ENCODE results near the gene GPRIN2.

Gene GPRIN2

DNA sequence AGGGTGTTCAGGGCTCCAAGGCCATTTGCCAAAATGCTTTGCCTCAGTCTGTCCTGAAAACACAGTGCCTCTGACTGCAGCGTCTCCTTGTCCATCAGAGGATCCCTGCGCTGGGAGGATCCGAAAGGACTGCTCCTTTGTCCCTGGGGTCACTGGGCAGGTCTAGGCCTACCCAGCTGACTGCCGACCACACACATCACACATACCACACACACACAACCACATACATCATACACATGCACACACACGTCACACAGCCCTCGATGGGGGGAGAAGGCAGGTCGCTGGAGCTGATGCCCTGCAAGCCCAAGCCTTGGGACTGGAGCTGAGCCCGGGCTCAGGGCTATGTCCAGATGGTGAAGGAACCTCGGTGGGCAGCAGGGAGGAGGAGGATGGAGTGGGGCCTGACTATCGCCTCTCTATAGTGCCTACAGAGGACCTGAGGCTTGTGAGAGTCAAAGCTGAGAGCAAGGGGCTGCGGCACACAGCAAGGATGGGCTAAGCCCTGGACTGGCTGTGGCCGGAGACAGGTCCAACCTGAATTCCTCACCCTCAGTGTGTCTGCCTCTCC, 29.1 kb downstream of the GPRIN2 start:
- DNase-seq (ENCODE audit: low read depth in 2 of 2): no peak
- TF ChIP-seq, protein P1, sequence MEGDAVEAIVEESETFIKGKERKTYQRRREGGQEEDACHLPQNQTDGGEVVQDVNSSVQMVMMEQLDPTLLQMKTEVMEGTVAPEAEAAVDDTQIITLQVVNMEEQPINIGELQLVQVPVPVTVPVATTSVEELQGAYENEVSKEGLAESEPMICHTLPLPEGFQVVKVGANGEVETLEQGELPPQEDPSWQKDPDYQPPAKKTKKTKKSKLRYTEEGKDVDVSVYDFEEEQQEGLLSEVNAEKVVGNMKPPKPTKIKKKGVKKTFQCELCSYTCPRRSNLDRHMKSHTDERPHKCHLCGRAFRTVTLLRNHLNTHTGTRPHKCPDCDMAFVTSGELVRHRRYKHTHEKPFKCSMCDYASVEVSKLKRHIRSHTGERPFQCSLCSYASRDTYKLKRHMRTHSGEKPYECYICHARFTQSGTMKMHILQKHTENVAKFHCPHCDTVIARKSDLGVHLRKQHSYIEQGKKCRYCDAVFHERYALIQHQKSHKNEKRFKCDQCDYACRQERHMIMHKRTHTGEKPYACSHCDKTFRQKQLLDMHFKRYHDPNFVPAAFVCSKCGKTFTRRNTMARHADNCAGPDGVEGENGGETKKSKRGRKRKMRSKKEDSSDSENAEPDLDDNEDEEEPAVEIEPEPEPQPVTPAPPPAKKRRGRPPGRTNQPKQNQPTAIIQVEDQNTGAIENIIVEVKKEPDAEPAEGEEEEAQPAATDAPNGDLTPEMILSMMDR (IDR thresholded peaks at IDR 0.05; ENCODE audit: low read depth, low read length): no peak
- no peak overlapping the region for H3K4me3 ChIP-seq (replicated peaks in 1 of 2; ENCODE audit: low read depth in 2 of 2, low read length in 2 of 2)

DNA sequence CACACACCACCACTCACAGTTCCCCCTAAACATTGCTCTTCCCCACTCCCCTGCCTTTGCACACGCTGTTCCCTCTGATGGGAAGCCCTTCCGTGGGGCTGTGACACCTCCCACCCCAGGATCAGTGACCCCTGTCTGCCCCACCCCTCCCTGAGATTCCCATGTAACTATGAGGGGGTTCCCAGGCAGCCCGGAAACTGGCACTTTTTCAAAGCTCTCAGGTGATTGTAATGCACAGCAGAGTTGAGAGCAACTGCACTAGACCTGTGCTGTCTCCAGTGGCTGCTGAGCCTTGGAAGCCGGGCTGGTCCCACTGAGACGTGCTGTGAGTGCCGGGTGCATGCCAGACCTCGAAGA, 29.8 kb downstream of the GPRIN2 start:
- TF ChIP-seq, protein P1 (IDR thresholded peaks at IDR 0.05; ENCODE audit: low read depth, low read length): no peak
- no peak overlapping the region for H3K4me3 ChIP-seq (replicated peaks in 1 of 2; ENCODE audit: low read depth in 2 of 2, low read length in 2 of 2)
- DNase-seq (ENCODE audit: low read depth in 2 of 2): peak; percentile 20 to 22

- TF ChIP-seq, protein P1 (IDR thresholded peaks at IDR 0.05; ENCODE audit: low read depth, low read length): no peak
- DNase-seq (ENCODE audit: low read depth in 2 of 2): no peak
- no peak overlapping the region for H3K4me3 ChIP-seq (replicated peaks in 1 of 2; ENCODE audit: low read depth in 2 of 2, low read length in 2 of 2)
These were observed 30.4 kb downstream of the GPRIN2 start for GRCh38 chr10:46525824-46526681.

DNA sequence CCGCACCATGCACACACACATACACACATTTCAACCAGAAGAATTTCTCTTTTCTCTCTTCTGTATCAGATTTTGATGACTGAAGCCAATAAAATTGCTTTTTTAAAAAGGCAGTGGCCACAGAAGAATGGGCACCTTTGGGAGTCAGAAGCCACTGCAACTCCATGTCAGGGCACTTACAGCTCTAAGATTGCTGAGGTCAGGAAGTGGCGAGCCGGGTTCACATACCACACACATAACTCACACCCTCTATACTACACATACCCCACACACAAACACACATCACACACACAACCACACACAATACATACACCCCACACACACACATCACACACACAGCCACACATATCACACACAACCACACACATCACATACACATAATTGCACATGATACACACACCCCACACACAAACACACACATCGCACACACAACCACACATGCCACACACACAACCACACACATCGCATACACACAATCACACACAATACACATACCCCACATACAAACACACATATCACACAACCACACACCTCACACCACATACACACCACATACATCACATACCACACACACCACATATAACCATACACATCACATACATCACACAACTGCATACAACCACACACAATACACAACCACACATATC, 31.2 kb downstream of the GPRIN2 start:
- peak; percentile 85 to 91 for DNase-seq (ENCODE audit: low read depth in 2 of 2)
- H3K4me3 ChIP-seq (replicated peaks in 1 of 2; ENCODE audit: low read depth in 2 of 2, low read length in 2 of 2): no peak overlapping the region
- TF ChIP-seq, protein P1 (IDR thresholded peaks at IDR 0.05; ENCODE audit: low read depth, low read length): no peak

DNA sequence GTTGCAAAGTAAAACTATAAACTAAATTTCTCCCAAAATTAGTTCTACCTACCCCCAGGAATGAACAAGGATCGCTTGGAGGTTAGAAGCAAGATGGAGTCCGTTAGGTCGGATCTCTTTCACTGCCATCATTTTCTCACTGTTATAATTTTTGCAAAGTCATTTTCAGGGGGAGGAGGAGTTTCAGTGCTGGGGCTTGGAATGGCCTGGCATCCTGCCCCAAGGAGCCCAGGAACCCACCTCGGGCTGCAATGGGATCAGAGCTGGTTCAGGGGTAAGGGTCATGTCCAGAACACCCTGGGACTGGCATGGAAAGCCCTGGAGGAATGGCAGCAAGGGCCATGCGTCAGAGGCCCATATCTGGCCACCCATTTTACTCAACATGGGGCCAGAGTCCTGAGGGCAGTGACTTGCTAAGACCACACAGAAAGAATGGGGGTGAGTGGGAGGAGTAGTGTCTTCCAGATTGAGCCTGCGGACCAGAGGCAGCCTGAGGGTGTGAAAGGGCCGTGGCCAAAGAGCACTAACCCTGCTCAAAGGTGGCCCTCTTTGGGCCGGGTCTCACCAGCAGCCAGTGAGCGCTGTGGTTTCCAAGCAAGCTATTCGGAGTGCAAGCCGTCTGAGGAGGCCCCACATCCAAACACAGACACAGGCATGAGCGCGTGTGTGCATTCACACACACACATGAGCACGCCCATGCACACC, 31.8 kb downstream of the GPRIN2 start:
- peak; percentile 86 to 91 for DNase-seq (ENCODE audit: low read depth in 2 of 2)
- no peak overlapping the region for H3K4me3 ChIP-seq (replicated peaks in 1 of 2; ENCODE audit: low read depth in 2 of 2, low read length in 2 of 2)
- TF ChIP-seq, protein P1 (IDR thresholded peaks at IDR 0.05; ENCODE audit: low read depth, low read length): no peak

GRCh38 chr10:46523962-46524471, 32.4 kb downstream of the GPRIN2 start:
- TF ChIP-seq, protein P1 (IDR thresholded peaks at IDR 0.05; ENCODE audit: low read depth, low read length): no peak
- DNase-seq (ENCODE audit: low read depth in 2 of 2): peak; percentile 94 to 98
- H3K4me3 ChIP-seq (replicated peaks in 1 of 2; ENCODE audit: low read depth in 2 of 2, low read length in 2 of 2): no peak overlapping the region
